Testis (tissue), 3 donors: ENCODE data around the gene BLCAP. TPM values are rescaled to one million over a fixed set of nuclear protein-coding genes. Genes with fewer than 3 reads are reported as not detected.
"Not testable (repeated sequence)": the region's sequence is repeated elsewhere in the genome, so short reads cannot be mapped to it uniquely, and the experiment has no call there.

ENCODE experiments used
- DNase-seq: peaks from one replicate; pipeline ENCODE4 v3.0.0-alpha.2; 2019
- H3K27ac ChIP-seq, 2 donors: fragments of 200-600 bp; sonication (generic); one replicate each; pipeline ENCODE4 v1.5.1; 2019
- H3K27me3 ChIP-seq: fragments of 200-600 bp; sonication (generic); one replicate; pipeline ENCODE4 v1.5.1; 2019
- H3K36me3 ChIP-seq: fragments of 200-600 bp; sonication (generic); one replicate; pipeline ENCODE4 v1.5.1; 2017; ENCODE audit warnings: low read depth; ENCODE audit errors: missing control alignments
- H3K4me1 ChIP-seq: fragments of 200-600 bp; sonication (generic); one replicate; pipeline ENCODE4 v1.5.1; 2019
- H3K4me3 ChIP-seq, 2 donors: fragments of 200-600 bp; sonication (generic); one replicate each; pipeline ENCODE4 v1.5.1; 2017 to 2019
- H3K9me3 ChIP-seq: fragments of 200-600 bp; sonication (generic); one replicate; pipeline ENCODE4 v1.5.1; 2017
- POLR2A ChIP-seq: fragments of 450-650 bp; IDR thresholded peaks from one replicate; pipeline ENCODE4 v1.6.1; 2017; ENCODE audit warnings: antibody characterized with exemption, mild to moderate bottlenecking, moderate library complexity
- WGBS, 2 donors: methylation state at CpG; one replicate each; pipeline ENCODE4 v1.1.5; 2018; 5-methylcytosine and 5-hydroxymethylcytosine counted together
- intact Hi-C: fragments of 100-400 bp; cut with DNase I; formaldehyde crosslinking; loops from one replicate; pipeline ENCODE4 v1.15.1; 2023; ENCODE audit warnings: low total_unique reads
- polyA plus RNA-seq: library from polyadenylated mRNA; stranded (reverse); fragments of 350-450 nt; fragmentation: Illumina TruSeq; extraction: RNeasy Lipid Tissue Mini Kit (QIAGEN cat#74804); gene quantifications from one replicate; pipeline ENCODE4 v1.2.3, GENCODE V29; 2014; ENCODE audit warnings: low read depth, low replicate concordance; ENCODE audit not compliant: insufficient read depth
- total RNA-seq, 2 donors: library from RNA; depleted of rRNA; stranded (reverse); fragments of >200 nt; gene quantifications; one replicate each; pipeline ENCODE4 v1.2.3, GENCODE V29; 2016
- TF ChIP-seq, protein P1 (sequence below), 3 experiments: fragments of 450-650 bp in 2 of 3; fragments of 200-600 bp in 1 of 3; sonication (generic) in 1 of 3; IDR thresholded peaks; one replicate each; pipeline ENCODE4 v1.5.1; 2016 to 2019; ENCODE audit warnings: antibody characterized with exemption in 3 of 3, mild to moderate bottlenecking in 2 of 3, moderate library complexity in 1 of 3

BLCAP gene
- total and polyA plus RNA-seq, 3 donors from 2014 or later: 76.9 to 83.6 (median 80.0) TPM

GRCh38 chr20:37541326-37541725 is 13.7 kb upstream of the BLCAP start:
- intact Hi-C loops: no loop called here
- TF ChIP-seq, protein P1, sequence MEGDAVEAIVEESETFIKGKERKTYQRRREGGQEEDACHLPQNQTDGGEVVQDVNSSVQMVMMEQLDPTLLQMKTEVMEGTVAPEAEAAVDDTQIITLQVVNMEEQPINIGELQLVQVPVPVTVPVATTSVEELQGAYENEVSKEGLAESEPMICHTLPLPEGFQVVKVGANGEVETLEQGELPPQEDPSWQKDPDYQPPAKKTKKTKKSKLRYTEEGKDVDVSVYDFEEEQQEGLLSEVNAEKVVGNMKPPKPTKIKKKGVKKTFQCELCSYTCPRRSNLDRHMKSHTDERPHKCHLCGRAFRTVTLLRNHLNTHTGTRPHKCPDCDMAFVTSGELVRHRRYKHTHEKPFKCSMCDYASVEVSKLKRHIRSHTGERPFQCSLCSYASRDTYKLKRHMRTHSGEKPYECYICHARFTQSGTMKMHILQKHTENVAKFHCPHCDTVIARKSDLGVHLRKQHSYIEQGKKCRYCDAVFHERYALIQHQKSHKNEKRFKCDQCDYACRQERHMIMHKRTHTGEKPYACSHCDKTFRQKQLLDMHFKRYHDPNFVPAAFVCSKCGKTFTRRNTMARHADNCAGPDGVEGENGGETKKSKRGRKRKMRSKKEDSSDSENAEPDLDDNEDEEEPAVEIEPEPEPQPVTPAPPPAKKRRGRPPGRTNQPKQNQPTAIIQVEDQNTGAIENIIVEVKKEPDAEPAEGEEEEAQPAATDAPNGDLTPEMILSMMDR (IDR thresholded peaks at IDR 0.05): no peak
- TF ChIP-seq POLR2A: no peak
- H3K4me3 ChIP-seq: no peak overlapping the region
- no peak for DNase-seq
- no peaks in the 10 kb centered on the region for H3K9me3 ChIP-seq
- 90 to 91% methylated on average over 5 of the region's 5 CpGs for WGBS, 2 donors
- H3K27ac ChIP-seq: no peak overlapping the region
- no peaks in the 10 kb centered on the region for H3K27me3 ChIP-seq
- H3K36me3 ChIP-seq: no peaks in the 10 kb centered on the region
- H3K4me1 ChIP-seq: no peaks in the 10 kb centered on the region

- H3K4me1 ChIP-seq, intact Hi-C loops, H3K9me3 ChIP-seq, H3K27ac ChIP-seq, DNase-seq, H3K36me3 ChIP-seq, H3K27me3 ChIP-seq, H3K4me3 ChIP-seq: not testable (repeated sequence)
- WGBS, 2 donors: 95 to 100% methylated on average over 1 of the region's 1 CpG
Observed at GRCh38 chr20:37540838-37541237, 13.2 kb upstream of the BLCAP start.

GRCh38 chr20:37540001-37540400 is 12.3 kb upstream of the BLCAP start:
- TF ChIP-seq, protein P1 (IDR thresholded peaks at IDR 0.05): no peak
- TF ChIP-seq POLR2A: no peak
- intact Hi-C loops: no loop called here
- no peak for DNase-seq
- H3K27ac ChIP-seq: no peak overlapping the region
- no peak overlapping the region for H3K4me3 ChIP-seq
- H3K36me3 ChIP-seq: no peaks in the 10 kb centered on the region
- H3K9me3 ChIP-seq: no peaks in the 10 kb centered on the region
- no peaks in the 10 kb centered on the region for H3K4me1 ChIP-seq
- WGBS, 2 donors: 44 to 60% methylated on average over 5 of the region's 5 CpGs
- H3K27me3 ChIP-seq: no peaks in the 10 kb centered on the region

- WGBS, 2 donors: 73% methylated on average over 4 of the region's 4 CpGs
- H3K27me3 ChIP-seq: no peaks in the 10 kb centered on the region
- H3K36me3 ChIP-seq: no peaks in the 10 kb centered on the region
- H3K9me3 ChIP-seq: no peaks in the 10 kb centered on the region
- H3K27ac ChIP-seq: no peak overlapping the region
- H3K4me3 ChIP-seq: no peak overlapping the region
- TF ChIP-seq POLR2A: no peak
- H3K4me1 ChIP-seq: no peaks in the 10 kb centered on the region
- intact Hi-C loops: loop anchor here (5.0 kb wide), 1 partner anchor 337 kb away; no protein-coding TSS in a partner anchor
- no peak for DNase-seq
Observed at GRCh38 chr20:37539424-37539823, 11.7 kb upstream of the BLCAP start.

DNA sequence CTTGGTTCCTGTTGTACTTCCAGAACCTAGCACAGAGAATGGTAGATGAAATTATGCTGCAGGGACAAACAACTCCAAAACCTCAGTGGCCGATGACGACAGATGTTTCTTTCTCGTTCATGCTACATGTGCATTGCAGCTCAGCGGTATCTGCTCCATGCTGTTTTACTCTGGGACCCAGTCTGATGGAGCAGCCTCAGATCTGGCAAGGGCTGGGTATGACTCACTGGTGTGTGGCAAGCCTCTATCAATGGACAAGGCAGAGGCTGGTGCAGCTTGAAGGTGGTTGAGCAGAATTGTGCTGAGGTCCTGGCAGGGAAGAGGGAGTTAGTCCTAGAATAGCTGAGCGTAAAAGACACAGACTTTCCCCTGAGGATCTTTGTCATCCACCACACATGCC is 10.3 kb upstream of the BLCAP start:
- DNase-seq: no peak
- Histone ChIP-seq H3K27me3 (no peaks in the 10 kb centered on the region), H3K27ac (no peak overlapping the region), H3K36me3 (no peaks in the 10 kb centered on the region), H3K9me3 (no peaks in the 10 kb centered on the region), H3K4me3 (no peak overlapping the region), H3K4me1 (no peaks in the 10 kb centered on the region)
- intact Hi-C loops: loop anchor here (5.0 kb wide), 1 partner anchor 336 kb away; no protein-coding TSS in a partner anchor
- TF ChIP-seq POLR2A: no peak
- TF ChIP-seq, protein P1 (IDR thresholded peaks at IDR 0.05): no peak
- 92 to 94% methylated on average over 5 of the region's 5 CpGs for WGBS, 2 donors

GRCh38 chr20:37537505-37537904 is 9.8 kb upstream of the BLCAP start:
- TF ChIP-seq, protein P1 (IDR thresholded peaks at IDR 0.05): no peak
- TF ChIP-seq POLR2A: no peak
- intact Hi-C loops: loop anchor here (5.0 kb wide), 1 partner anchor 335 kb away; no protein-coding TSS in a partner anchor
- DNase-seq: no peak
- Histone ChIP-seq H3K27me3 (no peaks in the 10 kb centered on the region), H3K27ac (no peak overlapping the region), H3K36me3 (no peaks in the 10 kb centered on the region), H3K9me3 (no peaks in the 10 kb centered on the region), H3K4me1 (no peaks in the 10 kb centered on the region), H3K4me3 (no peak overlapping the region)
- WGBS, 2 donors: 84 to 91% methylated on average over 1 of the region's 1 CpG
